D721Med (cell line): ENCODE measurements around the gene NLRP3.

Experiments used
- DNase-seq: peaks from one replicate; pipeline ENCODE4 v3.0.0; 2011; ENCODE audit warnings: low spot score; ENCODE audit not compliant: insufficient read length
- FAIRE-seq: peaks from 2 replicates; lab custom pipeline; 2011; peaks lifted over from hg19 to GRCh38; lab: Jason Lieb, UNC
- TF ChIP-seq, protein P1 (sequence below): IDR thresholded peaks from 2 replicates; pipeline ENCODE4 v1.5.1; 2012; ENCODE audit warnings: mild to moderate bottlenecking, control low read depth; ENCODE audit not compliant: insufficient read depth; ENCODE audit errors: missing control alignments

Gene NLRP3

DNA sequence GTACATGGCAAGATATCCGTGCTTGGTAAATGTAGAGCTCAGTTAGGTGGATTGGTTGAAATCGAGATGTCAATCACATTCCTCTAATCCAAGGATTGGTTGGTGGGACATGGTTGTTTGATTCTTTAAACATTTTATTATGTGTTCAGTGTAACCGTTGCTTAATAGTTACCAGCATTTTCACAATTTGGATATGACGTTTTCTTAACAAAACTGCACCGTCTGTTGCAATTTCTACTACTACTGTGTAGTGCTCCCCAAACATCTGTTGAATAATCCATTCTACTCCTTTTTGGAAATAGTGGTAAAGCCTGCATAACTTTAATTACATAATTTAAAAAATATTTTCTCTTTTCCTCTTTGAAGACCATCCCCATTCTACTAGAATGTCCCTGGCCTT, 25.6 kb downstream of the NLRP3 start:
- DNase-seq (no peak), FAIRE-seq (no peak)
- TF ChIP-seq, protein P1, sequence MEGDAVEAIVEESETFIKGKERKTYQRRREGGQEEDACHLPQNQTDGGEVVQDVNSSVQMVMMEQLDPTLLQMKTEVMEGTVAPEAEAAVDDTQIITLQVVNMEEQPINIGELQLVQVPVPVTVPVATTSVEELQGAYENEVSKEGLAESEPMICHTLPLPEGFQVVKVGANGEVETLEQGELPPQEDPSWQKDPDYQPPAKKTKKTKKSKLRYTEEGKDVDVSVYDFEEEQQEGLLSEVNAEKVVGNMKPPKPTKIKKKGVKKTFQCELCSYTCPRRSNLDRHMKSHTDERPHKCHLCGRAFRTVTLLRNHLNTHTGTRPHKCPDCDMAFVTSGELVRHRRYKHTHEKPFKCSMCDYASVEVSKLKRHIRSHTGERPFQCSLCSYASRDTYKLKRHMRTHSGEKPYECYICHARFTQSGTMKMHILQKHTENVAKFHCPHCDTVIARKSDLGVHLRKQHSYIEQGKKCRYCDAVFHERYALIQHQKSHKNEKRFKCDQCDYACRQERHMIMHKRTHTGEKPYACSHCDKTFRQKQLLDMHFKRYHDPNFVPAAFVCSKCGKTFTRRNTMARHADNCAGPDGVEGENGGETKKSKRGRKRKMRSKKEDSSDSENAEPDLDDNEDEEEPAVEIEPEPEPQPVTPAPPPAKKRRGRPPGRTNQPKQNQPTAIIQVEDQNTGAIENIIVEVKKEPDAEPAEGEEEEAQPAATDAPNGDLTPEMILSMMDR: no peak

DNA sequence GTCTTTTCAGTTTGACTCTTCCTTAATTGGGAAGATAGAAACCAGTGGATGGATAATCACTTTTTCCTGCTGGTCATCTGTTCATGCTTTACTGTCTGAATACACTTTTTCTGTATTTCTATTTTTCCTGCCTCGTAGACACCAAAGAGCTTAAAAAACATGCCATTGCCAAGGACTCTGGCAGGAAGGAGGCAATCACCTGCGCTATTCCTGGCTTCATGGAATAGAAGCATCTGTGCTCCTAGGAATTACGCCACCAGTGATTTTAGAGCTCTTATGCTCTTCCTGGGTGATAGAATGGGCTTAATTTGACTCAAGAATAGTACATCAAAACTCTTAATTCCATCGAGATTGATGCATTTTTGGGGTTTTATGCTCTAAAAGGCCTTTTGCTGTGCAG, 26.2 kb downstream of the NLRP3 start:
- DNase-seq (no peak), FAIRE-seq (no peak)
- TF ChIP-seq, protein P1: no peak

DNA sequence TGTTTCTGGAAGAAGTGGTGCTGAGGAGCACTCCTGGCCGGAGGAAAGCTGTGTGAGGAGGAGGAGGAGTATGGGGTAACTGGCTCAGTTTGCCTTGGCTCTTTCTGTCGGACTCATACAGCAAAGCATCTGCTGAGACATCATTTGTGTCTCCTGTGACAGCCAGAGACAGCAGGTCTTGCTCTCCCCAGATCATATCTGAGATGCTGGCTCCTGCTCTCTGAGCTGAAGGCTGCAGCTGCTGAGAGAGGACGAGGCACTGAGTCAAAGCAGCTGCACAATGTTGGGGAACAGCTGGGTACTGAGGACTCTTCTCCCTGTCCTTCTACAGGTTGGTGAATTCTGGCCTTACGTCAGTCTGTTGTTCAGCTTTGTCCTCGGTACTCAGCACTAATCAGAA, 27.7 kb downstream of the NLRP3 start:
- FAIRE-seq (no peak), DNase-seq (no peak)
- TF ChIP-seq, protein P1: no peak

DNA sequence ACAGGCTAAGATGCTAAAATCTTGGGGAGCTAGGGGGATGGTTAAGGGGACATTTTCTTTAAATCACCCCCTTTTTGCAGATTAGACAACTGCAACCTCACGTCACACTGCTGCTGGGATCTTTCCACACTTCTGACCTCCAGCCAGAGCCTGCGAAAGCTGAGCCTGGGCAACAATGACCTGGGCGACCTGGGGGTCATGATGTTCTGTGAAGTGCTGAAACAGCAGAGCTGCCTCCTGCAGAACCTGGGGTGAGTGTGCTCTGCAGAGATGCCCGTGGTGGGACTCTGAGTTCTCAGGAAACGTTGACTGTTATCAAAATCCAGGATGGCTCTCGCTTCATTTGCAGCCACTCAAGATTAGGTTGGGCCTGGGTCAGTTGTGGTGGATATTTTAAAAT, 28.6 kb downstream of the NLRP3 start:
- FAIRE-seq (no peak), DNase-seq (no peak)
- TF ChIP-seq, protein P1: no peak

DNA sequence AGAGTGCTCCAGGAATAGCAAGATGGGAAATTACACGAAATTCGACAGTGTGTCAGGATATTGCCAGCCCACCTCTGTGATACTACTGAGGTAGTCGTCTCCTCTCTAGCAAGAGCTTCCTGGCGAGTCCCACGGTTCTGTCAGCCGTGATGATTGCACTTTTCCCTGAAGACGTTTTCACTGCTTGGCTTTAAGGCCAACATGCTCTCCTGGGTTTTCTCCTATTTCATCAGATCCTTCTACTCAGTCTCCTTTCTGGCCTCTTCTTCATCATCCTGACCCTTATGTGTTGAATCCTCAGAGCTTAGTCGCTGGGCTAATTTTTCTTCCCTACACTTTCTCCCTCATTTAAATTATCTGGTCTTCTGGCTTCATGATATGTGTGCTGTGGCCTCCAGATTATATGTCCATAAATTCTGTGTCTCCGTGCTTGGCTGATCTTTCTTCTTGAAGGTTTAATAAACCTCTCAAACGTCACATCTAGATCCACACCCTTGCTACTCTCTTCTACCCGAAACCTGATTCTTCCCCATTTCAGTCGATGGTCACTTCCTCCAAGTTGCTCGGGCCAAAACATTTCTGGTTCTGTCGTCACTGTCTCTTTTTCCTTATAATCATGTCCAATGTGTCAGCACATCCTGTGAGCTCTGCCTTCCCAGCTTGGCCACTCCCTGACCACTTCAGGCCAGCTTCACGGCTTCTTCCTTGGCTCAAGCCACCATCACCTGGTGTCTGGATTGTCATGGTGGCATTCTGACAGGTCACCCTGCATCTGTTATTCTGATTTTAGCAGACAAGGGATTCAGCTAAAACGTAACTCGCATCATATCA, 29.8 kb downstream of the NLRP3 start:
- DNase-seq (no peak), FAIRE-seq (no peak)
- TF ChIP-seq, protein P1: no peak

DNA sequence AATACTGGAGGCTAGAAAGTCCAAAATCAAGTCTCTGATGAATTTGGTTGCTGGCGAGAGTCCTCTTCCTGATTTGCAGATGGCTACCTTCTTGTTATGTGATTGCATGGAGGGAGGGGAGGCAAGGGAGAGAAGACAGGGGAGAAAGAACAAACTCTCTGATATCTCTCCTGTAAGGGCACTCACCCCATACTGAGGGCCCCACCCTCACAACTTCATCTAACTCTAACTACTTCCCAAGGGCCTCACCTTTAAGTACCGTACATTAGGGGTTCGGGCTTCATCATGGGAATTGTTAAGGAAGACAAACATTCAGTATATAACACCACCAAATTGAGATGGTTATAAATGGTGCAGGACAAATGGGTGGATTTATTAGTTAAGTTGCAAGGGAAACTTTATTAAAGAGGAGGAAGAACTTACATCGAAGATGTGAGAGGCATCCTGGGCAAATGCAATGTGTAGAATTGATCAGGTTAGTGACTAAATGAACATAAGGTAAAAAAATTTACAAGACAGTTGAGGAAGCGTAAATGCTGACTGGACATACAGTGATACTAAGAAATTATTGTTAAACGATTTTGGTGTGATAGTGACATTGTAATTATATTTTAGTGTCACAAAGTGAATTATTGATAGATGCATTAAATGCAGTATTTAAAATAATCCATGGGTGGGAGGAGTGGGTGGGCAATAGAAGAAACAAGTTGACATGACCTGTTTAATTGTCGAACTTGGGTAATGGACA, 31.4 kb downstream of the NLRP3 start:
- no peak for DNase-seq
- TF ChIP-seq, protein P1: no peak
- FAIRE-seq: no peak
